Tibial nerve (tissue), 4 donors: ENCODE data around the gene GALNT1.

Experiments used
- EP300 ChIP-seq, 2 donors: sonication (generic); formaldehyde crosslinking; IDR thresholded peaks; one replicate each; pipeline ENCODE4 v1.6.1; 2017; ENCODE audit warnings: antibody characterized with exemption in 2 of 2, mild to moderate bottlenecking in 1 of 2
- POLR2A ChIP-seq, 2 donors: fragments of 450-650 bp; IDR thresholded peaks; one replicate each; pipeline ENCODE4 v1.6.1; 2017; ENCODE audit warnings: antibody characterized with exemption in 2 of 2, mild to moderate bottlenecking in 2 of 2, moderate library complexity in 2 of 2
- TF ChIP-seq, protein P1 (sequence below), 5 experiments: fragments of 200-600 bp in 3 of 5; fragments of 450-650 bp in 2 of 5; sonication (generic) in 3 of 5; IDR thresholded peaks; one replicate each; pipeline ENCODE4 v1.5.1; 2016 to 2019; ENCODE audit warnings: antibody characterized with exemption in 5 of 5, mild to moderate bottlenecking in 3 of 5, moderate library complexity in 2 of 5

DNA sequence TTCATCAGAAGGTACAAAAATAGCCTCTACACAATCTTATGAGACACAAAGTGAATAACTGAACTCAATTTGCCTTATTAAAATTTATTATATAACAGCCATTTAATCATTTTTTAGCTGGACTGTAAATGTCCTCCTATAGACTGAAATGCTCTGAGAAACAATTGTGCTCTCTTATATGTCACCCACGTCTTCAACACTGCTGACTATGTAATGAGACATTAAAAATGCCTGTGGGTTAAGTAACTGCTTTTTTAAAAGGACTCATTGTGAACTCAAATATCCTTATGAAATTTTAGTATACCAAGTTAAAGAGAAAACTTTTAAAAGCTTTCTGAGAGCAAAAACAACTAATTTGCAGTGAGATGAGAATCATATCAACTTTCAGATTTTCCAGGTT is 10.4 kb upstream of the GALNT1 start:
- TF ChIP-seq, protein P1, sequence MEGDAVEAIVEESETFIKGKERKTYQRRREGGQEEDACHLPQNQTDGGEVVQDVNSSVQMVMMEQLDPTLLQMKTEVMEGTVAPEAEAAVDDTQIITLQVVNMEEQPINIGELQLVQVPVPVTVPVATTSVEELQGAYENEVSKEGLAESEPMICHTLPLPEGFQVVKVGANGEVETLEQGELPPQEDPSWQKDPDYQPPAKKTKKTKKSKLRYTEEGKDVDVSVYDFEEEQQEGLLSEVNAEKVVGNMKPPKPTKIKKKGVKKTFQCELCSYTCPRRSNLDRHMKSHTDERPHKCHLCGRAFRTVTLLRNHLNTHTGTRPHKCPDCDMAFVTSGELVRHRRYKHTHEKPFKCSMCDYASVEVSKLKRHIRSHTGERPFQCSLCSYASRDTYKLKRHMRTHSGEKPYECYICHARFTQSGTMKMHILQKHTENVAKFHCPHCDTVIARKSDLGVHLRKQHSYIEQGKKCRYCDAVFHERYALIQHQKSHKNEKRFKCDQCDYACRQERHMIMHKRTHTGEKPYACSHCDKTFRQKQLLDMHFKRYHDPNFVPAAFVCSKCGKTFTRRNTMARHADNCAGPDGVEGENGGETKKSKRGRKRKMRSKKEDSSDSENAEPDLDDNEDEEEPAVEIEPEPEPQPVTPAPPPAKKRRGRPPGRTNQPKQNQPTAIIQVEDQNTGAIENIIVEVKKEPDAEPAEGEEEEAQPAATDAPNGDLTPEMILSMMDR (IDR thresholded peaks at IDR 0.05): no peak
- TF ChIP-seq POLR2A (IDR thresholded peaks at IDR 0.05) (no peak), EP300 (IDR thresholded peaks at IDR 0.05) (no peak)
